GM11168 (cell line): ENCODE data around the gene TRIM29.

Source experiments
- in situ Hi-C: fragments of 300-500 bp; cut with MboI; formaldehyde crosslinking; loops from one replicate; pipeline ENCODE4 v1.12.0; 2022; ENCODE audit warnings: low sequenced_read_pairs; ENCODE audit not compliant: unreplicated experiment

TRIM29 gene

GRCh38 chr11:120104041-120104565, 33.8 kb downstream of the TRIM29 start:
- in situ Hi-C loops = no loop called here

DNA sequence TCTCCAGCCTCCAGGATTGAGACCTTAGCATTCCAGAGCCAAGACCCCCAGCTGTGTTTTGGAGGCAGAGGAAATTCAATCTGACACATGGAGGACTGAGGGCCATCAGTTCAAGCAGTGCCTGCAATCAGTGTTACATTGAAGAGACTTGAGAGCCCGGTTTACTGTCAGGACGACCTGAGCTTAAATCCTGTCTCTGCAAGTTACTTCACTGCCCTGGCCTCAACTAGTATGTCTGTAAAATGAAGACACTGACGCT, 35.1 kb downstream of the TRIM29 start:
- in situ Hi-C loops = no loop called here

- in situ Hi-C loops = no loop called here
These were observed 35.7 kb downstream of the TRIM29 start for GRCh38 chr11:120102050-120102863.

- in situ Hi-C loops = no loop called here
These were observed 39.4 kb downstream of the TRIM29 start for GRCh38 chr11:120098503-120099020.

DNA sequence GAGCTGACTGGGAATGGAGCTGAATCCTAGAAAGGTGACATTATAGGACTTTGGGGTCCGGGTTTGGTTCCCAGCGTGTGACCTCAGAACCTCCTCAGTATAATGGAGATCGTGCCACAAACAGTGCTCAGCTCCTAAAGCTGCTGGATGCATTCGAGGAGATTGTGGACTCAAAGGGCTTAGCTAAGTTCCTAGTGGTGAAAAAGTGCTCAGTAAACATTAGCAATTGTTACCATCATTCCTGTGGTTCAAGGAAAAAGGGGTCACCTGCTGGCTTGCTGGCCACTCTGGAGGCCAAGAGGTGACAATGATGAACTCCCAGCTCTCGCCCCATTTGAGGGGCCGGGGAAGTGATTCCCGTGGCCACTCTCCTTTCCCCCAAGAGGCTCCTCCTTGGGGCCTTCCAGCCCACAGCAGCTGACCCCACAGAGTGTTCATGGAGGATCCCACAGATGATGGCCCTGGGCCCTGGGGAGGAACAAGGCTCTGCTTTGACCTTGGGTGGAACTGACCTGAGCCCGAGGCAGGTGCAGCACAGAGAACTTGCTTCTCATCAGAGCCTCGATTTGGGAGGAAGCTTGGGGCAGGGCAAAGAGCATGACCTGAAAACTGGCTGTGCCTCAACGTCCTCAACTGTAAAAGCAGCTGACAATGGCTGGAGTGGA, 40.1 kb downstream of the TRIM29 start:
- in situ Hi-C loops = no loop called here

DNA sequence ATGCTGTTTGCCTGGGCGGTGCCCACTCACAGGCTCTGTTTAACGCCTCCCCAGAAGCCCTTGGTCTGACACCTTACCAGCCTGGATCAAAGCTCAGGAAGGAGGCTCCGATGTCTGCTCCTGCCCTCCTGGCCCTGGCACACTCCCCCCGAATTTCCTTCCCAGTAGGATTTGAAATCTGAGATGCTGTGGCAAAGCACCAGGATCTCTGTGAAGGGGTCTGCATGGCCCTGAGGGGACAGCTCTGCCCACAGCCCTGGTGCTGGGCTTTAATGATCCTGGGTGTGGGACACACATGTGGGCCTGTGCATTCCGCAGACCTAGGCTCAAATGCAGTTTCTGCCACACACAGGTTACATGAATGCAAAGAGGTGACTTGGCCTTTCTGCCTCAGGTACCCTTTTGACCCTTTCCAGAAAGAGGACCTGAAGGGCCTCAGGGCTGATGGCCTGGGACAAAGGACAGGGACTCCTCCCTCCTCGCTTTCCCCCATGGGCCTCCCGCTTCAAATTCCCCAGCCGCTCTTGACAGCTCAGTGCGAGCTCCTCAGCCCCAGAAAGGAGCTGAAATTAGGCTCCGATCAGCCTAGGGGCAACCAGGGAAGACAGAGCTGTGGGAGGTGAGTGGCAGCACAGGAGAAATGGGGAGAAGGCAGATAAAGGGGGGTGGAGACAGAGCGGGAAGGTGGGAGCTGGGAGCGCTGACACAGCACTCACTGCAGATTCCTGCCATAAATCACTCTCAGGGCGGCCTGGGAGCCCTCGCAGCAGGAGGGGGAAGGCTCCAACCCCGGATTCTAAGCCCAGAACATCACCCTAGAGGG, 41.3 kb downstream of the TRIM29 start:
- in situ Hi-C loops = no loop called here

- in situ Hi-C loops = no loop called here
These were observed 42.4 kb downstream of the TRIM29 start for GRCh38 chr11:120095516-120095915.

GRCh38 chr11:120091701-120092100, 46.2 kb downstream of the TRIM29 start:
- in situ Hi-C loops = no loop called here

DNA sequence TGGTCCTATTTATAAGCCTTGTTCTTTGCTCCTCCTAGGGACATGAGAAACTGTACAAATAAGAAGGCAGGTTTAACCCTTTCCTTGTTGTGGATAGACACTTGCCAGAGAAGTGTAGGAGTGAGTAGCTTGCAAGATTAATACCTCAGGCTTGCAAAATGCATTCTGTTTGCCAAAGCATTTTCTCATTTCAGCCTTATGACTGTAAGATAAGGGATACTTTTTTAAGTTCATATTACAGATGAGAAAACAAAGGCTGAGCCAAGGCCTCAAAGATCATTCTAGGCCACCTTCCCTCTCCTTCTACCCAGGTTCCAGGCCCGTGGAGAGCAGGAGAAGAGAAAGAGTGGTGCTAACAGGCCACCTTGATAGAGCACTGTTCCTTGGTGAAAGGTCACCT, 46.8 kb downstream of the TRIM29 start:
- in situ Hi-C loops = no loop called here

GRCh38 chr11:120090411-120090810, 47.5 kb downstream of the TRIM29 start:
- in situ Hi-C loops = no loop called here

- in situ Hi-C loops = no loop called here
These were observed 48.6 kb downstream of the TRIM29 start for GRCh38 chr11:120089036-120090001.

DNA sequence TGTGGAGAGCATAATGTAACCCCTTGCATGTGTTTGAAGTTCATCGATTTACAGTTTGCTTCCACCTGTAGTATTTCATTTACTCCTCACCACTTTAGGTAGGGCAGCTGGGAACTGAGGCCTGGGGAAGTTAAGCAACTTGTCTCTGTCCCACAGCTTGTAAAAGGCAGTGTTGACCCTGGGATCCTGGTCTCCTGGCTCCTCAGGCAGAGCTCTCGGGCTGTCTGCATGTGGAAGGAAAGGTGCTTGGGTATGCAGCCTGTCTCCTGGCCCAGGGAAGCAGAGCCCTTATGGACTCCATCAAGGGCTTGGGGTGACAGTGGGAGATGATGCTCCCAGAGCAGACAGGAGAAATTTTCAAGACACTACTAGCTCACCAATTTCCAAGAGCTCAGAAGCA, 49.9 kb downstream of the TRIM29 start:
- in situ Hi-C loops = no loop called here

GRCh38 chr11:120086651-120087050, 51.3 kb downstream of the TRIM29 start:
- in situ Hi-C loops = no loop called here

- in situ Hi-C loops = no loop called here
These were observed 57.9 kb downstream of the TRIM29 start for GRCh38 chr11:120079750-120080610.

DNA sequence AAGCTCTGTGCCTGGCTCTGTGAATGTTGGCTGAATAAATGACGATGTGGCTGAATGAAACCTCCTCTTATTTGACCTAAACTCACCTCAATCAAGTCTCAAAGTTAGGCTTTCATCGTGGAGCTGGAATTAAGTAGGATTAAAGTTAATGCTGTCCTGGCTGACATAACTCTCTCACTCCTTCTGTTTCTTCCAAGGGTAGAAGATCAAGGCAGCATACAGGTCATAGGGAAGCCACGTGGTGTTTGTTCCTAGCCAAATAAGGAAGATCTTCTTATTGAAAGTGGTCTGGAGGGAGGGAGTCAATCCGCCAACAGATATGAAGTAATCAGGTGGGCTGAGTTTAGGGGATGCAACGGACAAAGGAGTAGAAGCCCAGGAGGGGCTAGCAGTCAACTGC, 59.5 kb downstream of the TRIM29 start:
- in situ Hi-C loops = no loop called here

GRCh38 chr11:120074076-120074475, 63.8 kb downstream of the TRIM29 start:
- in situ Hi-C loops = no loop called here

GRCh38 chr11:120073196-120073595, 64.7 kb downstream of the TRIM29 start:
- in situ Hi-C loops = no loop called here

DNA sequence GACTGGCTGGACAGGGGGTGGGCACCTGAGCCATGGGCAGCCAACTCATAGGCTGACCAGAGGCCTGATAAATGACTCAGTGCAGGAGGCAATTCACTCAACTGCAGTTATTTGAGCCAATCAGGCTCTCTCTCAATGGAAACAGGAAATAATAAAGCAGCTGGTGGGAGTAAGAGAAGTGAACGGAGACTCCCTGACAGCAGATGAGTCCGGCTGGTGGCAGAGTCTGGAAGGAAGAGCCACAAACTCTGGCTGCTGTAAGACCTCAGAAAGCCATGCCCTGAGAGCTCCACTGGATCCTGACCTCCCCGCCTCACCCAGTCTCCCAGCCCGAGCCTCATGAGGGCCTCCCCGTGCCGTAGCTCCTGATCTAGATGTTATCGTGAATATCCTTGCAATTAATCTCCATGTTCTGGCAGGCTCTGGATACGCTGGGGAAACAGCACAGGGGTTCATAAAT, 69.8 kb downstream of the TRIM29 start:
- in situ Hi-C loops = no loop called here
